GM21447 (cell line): ENCODE results near the gene GSG1L.

Experiments used
- ATAC-seq: cut with Tn5 transposase; IDR thresholded peaks from one replicate; pipeline ENCODE4 v1.9.1; 2021; ENCODE audit not compliant: unreplicated experiment

Gene GSG1L

DNA sequence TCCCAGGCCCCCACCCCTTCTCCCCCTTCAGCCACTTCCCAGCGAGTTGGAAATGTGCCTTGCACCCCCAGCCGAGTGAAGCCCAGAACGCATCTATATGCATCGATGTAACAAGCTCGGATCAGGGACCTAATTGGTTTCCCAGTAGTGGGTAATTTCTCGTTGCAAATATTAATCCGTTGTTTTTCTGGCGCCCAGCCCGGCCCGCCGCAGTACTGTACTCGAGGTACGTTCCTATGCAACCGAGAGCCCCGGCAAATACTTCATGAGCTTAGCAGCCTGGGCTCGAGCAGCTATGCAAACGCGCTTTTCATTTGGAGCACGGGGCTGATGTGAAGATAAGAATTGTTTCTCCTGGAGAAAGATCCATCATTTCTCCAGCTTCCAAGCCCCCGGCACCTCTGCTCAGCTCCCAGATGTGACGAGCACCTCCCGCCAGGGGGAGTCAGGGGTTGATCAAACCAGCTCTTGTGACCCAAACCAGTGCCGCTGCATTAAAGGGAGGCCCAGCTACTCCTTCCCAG lies 283.8 kb downstream of the GSG1L start:
- no peak for ATAC-seq

DNA sequence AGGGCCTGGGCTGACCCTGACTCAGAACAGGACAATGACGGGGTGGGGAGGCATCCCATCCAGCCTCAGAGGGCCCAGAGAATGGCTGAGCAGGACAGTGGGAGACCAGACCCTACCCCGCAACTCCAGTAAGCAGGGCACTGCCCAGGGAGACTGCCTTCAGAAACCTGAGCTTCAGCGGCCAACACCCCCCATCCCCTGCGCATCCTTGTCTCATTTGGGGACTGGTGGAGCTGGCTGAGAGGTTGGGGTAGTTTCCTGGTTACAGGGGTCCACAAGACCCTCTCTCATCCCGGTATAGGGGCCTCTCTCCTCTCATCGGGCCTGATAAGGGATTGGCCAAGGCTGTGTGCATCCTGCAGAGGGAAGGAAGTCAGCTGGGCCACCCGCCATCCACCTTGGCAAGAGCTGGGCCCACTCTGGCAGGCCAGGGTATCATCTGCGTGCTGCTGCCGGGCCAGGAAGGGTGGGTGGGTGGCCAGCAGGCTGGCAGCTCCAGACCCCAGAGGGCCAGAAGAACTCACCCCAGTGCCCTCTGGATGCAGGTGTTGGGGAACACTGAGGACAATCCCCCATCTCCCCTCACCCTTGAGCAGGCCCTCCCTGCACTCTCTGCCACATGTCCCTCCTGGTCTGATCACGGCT lies 284.5 kb downstream of the GSG1L start:
- no peak for ATAC-seq

DNA sequence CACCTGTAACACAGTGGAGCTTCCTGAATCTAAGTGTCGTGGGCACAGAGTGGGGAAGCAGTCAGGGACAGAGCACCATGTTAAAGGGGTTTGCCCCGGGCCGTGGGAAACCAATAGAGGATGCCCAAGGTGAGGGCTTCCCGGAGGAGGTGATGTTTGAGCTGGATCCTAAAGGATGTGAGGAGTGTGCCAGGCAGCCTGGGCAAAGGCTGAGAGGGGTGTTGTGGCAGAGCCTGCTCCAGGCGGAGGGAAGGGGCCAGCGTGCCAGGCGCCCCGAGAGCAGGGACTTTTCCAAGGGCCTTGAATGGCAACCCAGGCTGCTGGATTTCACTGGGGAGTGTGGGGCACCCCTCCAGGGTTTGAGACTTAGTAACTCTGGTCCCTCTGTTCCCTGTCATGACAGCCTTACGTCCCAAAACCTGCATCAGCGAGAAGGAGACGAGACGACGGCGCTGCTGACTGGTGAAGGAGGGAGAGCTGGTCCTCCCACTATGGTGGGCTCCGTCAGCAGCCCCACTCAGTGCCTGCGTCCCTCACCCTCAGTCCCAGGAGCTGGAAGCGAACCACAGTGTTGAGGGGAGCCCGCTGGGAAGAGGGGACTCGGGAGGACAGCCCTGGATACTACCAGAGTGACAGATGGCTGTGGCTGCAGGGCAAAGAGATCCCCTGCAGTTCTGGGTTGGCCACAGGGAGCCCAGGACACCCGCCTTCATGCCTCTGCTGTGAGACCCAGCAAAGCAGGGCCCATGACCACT lies 285.2 kb downstream of the GSG1L start:
- no peak for ATAC-seq

- no peak for ATAC-seq
Observed at GRCh38 chr16:27777527-27777926, 286.0 kb downstream of the GSG1L start.

DNA sequence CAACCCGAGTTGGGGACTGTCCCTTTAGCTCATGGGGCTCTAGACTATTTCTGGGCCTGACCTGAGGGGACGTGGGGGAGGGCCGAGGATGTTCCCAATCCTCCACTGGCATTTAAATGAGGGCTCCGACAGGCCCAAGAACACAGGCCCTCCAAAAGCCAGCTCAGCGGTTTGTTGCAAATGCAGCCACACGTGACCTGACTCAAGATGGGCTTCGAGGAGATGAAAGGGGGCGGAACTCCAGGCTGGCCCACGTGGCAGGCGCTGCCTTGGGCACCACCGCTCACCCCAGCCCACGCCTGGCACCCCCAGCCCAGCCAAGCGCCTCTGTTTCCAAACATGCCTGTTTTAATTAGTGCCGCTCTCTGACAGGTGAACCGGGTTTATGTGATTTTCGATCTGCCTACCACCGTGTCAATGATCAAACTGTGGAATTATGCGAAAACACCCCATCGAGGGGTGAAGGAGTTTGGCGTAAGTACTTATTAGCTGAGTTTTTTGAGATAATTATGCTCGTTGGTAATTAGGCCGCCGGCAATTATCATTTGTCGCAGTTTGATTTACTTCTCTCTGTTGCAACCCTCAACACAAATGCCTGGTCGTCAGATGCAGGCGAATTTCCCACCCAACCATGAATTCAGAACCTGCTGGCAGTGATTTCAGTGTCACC lies 286.8 kb downstream of the GSG1L start:
- ATAC-seq, result no peak

DNA sequence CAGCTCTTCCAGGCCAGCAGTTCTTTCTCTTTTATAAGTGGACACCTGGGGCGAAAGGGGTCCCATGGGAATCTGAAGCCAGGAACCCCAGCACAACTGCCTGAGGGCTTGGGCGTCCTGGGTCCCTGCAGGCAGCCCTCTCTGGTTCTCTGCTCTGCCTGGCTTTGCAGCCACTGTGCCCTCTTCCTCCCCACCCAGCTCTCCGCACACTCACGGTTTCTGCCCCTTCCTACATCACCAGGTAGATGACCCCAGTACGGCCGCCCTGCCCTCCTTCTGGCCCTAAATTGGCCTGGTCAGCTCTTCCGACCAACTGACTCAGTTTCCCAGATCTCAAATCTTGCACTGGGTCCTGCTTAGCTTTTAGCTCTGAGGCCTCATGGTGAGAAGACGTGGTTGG lies 288.3 kb downstream of the GSG1L start:
- no peak for ATAC-seq

GRCh38 chr16:27774779-27775178 lies 288.7 kb downstream of the GSG1L start:
- no peak for ATAC-seq

DNA sequence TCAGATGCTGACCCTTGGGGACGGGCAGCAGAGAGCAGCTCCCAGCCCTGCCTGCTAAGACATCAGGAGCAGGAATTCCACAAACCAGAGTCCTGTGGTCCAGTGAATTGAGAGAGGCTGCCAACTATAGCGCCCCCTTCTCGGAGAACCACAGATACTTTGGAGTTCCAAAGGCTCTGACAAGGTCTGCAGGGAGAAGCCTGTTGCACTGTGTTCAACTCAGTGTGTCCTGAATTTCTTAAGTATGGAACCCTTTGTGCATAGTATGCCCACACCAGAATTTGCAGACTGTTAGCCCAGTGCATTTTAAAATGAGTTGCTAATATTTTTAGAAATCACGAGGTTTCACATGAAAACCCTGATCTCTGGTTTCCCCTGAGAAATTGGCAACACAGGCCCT lies 290.2 kb downstream of the GSG1L start:
- no peak for ATAC-seq

- no peak for ATAC-seq
Observed at GRCh38 chr16:27772093-27772825, 291.3 kb downstream of the GSG1L start.

DNA sequence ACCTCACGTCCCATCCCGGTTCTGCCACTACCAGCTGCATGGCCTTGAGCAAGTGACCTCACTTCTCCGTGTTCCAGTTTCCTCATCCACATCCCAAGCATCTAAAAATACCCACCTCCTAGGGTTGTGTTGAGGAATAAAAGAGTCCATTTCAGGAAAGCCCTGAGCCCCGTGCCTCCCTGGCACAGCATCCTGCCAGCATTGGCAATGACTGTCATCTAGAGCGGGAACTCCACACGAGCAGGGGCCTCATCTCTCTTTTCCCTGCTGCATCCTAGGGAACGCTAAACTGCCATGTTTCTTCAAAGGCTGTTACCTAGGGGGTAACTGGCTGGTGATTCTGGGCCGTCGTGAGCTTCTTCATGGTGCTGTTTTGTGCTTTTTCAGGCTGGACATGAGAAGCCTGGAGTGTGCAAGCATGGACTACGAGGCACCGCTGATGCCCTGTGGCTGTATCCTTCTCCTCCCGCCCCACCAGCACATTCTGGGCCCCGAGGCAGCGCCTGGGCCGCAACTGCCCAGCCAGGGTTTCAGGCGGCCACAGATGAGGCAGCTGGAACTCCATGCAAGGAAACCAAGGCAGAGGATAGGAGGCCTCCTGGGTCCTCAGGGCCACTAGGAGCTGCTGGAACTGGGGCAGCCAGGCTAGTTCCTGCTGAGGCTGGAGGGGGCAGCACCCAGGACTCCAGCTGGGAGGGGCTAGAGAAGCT lies 292.2 kb downstream of the GSG1L start:
- ATAC-seq, result no peak

DNA sequence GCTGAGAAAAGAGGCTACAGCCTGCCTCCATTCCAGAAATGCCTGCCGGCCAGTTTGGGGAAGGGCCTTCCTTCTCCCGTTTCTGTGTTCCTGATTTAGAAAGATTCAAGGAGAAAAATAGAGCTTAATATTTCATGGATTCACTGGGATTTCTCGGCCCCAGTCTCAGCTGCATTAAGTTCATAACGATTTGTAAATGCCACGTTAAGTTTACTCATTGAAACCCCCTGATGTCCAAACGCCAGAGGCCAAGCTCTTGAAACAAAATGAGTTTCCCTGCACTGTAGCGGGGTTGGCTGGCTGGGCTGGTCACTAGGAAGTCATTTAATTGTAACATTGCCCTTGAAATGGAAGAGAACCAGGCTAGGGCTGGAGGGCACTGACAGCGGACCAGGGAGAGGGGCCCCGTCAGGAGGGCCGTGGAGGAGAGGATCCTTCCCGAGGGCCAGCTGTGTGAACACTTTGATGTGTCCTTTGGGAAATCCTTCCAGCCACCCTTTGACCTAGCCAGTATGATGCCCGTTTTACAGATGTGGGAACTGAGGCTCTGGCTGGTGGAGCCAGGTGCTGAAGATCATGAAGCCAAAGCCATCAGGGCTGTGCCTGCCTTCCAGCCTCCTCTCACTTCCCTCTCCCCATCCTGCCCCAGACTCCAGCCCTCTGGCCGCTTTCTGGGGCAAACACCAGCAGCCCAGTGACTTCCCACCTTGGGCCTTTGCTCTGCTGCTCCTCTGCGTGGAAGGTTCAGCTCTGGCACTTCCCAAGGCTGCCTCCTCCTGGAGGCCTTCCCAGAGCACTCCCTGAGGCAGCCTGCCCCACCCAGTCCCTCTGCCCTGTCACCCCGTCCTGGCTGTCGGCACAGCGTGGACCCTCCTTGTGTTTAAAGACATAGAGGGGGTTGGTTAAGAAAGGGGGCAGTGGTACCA lies 293.0 kb downstream of the GSG1L start:
- ATAC-seq, result no peak

DNA sequence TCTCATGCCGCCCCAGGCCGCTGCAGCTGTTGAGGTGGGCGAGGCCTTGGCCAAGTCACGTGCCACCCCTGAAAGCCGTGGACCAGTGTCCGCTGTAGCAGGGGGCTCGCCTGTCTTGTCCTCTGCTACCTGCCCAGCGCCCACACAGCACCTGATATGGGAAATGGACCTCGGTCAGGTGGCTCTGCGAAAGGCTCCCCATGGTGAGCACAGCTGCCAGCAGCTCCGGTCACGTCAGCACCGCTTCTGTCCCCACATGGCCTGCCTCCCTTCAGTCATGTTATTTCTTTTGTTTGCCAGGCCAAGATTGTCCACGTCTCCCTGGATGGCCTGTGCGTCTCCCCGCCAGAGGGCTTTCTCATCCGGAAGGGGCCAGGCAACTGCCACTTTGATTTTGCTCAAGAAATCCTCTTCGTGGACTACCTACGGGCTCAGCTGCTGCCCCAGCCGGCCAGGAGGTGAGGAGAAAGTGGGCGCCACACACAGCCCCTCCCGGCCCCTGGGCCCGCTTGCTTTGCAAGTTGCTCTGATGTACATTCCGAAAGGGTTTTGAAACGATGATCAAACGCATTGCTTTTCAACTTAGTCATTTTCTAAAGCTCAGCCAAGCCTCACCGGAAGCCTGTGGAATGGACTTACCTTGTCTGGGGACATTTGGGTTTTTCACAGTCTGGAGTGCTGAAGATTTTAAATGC lies 293.8 kb downstream of the GSG1L start:
- no peak for ATAC-seq

- no peak for ATAC-seq
Observed at GRCh38 chr16:27768651-27769272, 294.8 kb downstream of the GSG1L start.

DNA sequence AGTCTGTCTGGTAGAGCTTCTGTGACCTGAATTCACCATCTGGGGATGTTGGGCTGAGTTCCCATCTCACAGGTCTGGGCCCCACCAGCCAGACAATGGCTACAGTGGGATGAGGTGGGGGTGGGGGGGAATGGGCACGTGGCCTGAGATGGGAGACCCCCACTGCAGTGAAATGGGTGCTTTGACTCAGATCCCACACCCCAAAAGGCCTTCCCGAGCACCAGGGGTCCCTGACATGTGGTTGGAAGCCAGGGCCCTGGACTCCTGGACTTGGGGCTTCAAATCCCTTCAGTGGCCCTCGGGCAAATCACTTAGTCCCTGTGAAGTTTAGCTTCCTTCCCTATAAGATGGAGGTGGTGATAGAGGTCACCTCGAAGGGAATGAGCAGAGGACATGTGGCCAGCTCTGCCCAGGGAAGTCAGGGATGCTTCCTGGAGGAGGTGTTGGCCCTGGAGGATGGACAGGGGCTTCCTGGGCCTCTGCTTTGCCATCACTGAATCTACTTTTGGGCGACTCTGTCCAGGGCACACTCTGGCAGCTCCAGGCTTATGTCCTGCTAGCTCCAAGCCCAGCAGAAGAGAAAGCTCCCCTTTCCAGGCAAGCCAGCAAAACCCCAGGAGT lies 295.4 kb downstream of the GSG1L start:
- ATAC-seq, result no peak

- ATAC-seq, result no peak
Observed at GRCh38 chr16:27767081-27767480, 296.4 kb downstream of the GSG1L start.

DNA sequence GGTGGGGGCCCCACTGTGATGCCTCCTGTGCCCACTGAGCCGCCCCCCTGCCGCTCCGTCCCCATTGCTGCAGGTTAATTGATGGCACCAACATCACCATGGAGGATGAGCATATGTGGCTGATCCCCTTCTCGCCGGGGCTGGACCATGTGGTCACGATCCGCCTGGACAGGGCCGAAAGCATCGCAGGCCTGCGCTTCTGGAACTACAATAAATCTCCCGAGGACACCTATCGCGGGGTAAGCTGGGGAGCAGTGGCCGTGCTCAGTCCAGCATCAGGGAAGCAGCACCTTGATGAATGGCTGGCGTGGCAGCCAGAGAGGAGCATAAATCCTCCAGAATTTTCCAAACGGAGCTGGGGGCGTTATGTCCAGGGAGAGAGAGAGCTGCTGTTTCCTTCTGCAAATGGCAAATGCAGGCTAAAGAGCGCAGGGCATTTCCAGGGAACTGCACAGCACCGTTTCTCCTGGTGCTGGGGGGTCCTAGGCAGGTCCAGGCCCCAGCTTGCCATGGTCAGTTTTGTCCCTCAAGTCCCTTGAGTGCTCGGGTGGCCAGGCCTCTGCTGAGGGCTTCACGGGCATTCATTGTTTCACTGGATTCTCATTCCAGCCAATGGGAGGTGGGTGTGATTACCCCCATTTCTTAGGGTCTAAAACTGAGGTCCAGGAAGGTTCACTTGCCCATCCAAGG lies 297.1 kb downstream of the GSG1L start:
- no peak for ATAC-seq

DNA sequence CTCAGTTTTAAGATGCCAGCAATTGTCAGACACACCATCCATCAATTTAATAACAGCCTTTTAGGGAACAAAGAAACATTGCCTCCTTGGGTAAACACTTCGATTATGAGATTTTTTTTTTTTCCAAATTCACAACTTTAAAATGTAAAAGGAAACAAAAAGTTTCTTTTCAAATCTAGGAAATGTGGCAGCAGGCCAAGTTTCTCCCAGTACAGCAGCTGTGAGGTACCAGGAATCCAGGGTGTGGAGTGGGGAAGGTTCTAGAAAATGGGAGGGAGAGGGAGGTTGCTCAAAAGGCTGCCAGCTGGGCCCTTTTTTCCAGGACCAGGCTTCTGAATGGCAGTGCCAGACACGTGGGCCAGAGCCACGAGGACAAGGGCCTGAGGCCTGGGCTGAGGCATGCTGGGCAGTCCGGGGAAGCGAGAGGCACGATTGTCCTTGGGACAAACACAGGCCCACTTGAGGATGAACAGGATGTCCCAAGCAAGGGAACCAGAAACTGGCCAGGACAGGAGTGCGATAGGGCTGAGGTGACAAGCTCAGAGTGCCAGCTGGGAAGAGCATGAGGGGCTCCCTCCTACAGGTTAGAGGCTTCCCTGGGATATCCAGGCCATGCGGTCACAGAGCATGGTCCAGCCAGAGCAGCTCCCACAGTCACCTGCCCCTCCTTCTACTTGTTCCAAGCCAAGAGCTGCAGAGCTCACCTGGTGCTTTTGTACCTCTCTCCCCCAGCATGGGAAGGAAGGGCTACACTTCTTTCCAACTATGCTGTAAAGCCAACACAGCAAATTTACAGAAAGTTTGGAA lies 298.4 kb downstream of the GSG1L start:
- ATAC-seq, result no peak
